A673 (cell line): ENCODE results near the gene WDR27.

Experiments
- CTCF ChIP-seq: fragments of 300-800, 200-600 bp; sonication (generic); conservative IDR thresholded peaks from 2 replicates; pipeline ENCODE4 v1.5.1; 2017; ENCODE audit warnings: low read depth, mild to moderate bottlenecking, antibody characterized with exemption, low read length, moderate library complexity, mixed read lengths
- EZH2 ChIP-seq: fragments of 200-600 bp; sonication (generic); IDR thresholded peaks from 2 replicates; pipeline ENCODE4 v1.6.1; 2017; ENCODE audit warnings: borderline replicate concordance, low read depth, mild to moderate bottlenecking, mixed read lengths, antibody characterized with exemption, low read length; ENCODE audit not compliant: poor library complexity, severe bottlenecking

GRCh38 chr6:169650959-169651292 lies 50.9 kb downstream of the WDR27 start:
- TF ChIP-seq CTCF (no peak), EZH2 (no peak)
